ENCODE measurements around the gene PPP4C.

DNA sequence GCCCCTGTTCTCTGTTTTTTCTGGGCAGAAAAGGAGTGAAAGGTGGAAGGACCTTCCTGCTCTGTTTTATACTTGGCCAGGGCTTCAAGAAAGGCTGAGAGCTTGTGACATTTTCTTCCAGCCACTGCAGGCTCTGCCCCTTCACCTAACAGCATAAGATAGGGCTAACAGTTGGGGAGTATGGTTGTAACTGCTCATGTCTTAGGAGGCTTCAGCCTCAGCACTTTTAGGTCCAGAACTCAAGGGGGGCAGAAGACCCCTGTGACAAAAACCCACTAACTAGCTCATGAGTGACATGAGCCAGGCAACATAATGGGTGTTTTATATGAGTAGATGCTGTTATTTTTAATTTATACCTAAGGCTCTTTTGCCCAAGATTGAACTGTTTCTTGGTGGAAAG lies 5.3 kb upstream of the PPP4C start:
- TF ChIP-seq, protein P1, sequence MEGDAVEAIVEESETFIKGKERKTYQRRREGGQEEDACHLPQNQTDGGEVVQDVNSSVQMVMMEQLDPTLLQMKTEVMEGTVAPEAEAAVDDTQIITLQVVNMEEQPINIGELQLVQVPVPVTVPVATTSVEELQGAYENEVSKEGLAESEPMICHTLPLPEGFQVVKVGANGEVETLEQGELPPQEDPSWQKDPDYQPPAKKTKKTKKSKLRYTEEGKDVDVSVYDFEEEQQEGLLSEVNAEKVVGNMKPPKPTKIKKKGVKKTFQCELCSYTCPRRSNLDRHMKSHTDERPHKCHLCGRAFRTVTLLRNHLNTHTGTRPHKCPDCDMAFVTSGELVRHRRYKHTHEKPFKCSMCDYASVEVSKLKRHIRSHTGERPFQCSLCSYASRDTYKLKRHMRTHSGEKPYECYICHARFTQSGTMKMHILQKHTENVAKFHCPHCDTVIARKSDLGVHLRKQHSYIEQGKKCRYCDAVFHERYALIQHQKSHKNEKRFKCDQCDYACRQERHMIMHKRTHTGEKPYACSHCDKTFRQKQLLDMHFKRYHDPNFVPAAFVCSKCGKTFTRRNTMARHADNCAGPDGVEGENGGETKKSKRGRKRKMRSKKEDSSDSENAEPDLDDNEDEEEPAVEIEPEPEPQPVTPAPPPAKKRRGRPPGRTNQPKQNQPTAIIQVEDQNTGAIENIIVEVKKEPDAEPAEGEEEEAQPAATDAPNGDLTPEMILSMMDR (IDR thresholded peaks at IDR 0.05): no peak
- no peak for TF ChIP-seq POLR2A (IDR thresholded peaks at IDR 0.05)
